HEK293 (cell line): ENCODE results near the gene CRTC3.
A peak's percentile ranks its signal among the peaks of the same experiment; 100 is the strongest.

Experiments used
- CTCF ChIA-PET: fragments of 350-600 bp; formaldehyde crosslinking; extraction: SDS; loops from one replicate; lab custom pipeline; 2021; ENCODE audit warnings: antibody characterized with exemption; lab: Yijun Ruan, JAX
- POLR2A ChIA-PET: fragments of 300-600 bp; formaldehyde crosslinking; extraction: SDS; loops from one replicate; lab custom pipeline; 2020; ENCODE audit warnings: antibody characterized with exemption, inconsistent platforms; lab: Yijun Ruan, JAX
- H3K27ac ChIP-seq: fragments of 200-500 bp; sonication (Bioruptor generic); 2 replicates; pipeline ENCODE4 v1.5.1; 2014; ENCODE audit warnings: low read depth, low read length, control low read depth, inconsistent platforms; ENCODE audit errors: extremely low read depth
- H3K36me3 ChIP-seq, 2 experiments: fragments of 200-500 bp in 1 of 2; sonication (Bioruptor generic) in 1 of 2; 1 replicate in 1 of 2; 2 replicates in 1 of 2; pipeline ENCODE4 v1.5.1; 2014 to 2017; ENCODE audit warnings: inconsistent platforms in 2 of 2, low read length in 2 of 2; ENCODE audit not compliant: control insufficient read depth in 2 of 2, insufficient read depth in 1 of 2
- H3K4me1 ChIP-seq: fragments of 200-500 bp; sonication (Bioruptor generic); 2 replicates; pipeline ENCODE4 v1.5.1; 2014; ENCODE audit warnings: mild to moderate bottlenecking, low read length, inconsistent platforms; ENCODE audit not compliant: control insufficient read depth, insufficient read depth
- H3K4me3 ChIP-seq: 2 replicates; pipeline ENCODE4 v1.5.1; 2011; ENCODE audit warnings: low read depth, mild to moderate bottlenecking, control low read depth, low read length, moderate library complexity
- H3K9me3 ChIP-seq: fragments of 200-500 bp; sonication (Bioruptor generic); 2 replicates; pipeline ENCODE4 v1.5.1; 2014; ENCODE audit warnings: low read depth, low read length, inconsistent platforms; ENCODE audit not compliant: control insufficient read depth, insufficient read depth
- EGR2 ChIP-seq: fragments of 450-650 bp; formaldehyde crosslinking; IDR thresholded peaks from 2 replicates; pipeline ENCODE4 v1.5.1; 2016; ENCODE audit warnings: low read depth, missing biosample characterization, missing genetic modification characterization
- GLIS1 ChIP-seq: fragments of 450-650 bp; formaldehyde crosslinking; IDR thresholded peaks from 2 replicates; pipeline ENCODE4 v1.5.1; 2016; ENCODE audit warnings: missing biosample characterization, missing genetic modification characterization
- KLF16 ChIP-seq: fragments of 450-650 bp; formaldehyde crosslinking; IDR thresholded peaks from 2 replicates; pipeline ENCODE4 v1.5.1; 2017; ENCODE audit warnings: missing biosample characterization, missing genetic modification characterization
- MEIS1 ChIP-seq: sonication (generic); formaldehyde crosslinking; IDR thresholded peaks from 2 replicates; pipeline ENCODE4 v1.8.1; 2022; ENCODE audit warnings: missing genetic modification reagents, mild to moderate bottlenecking, borderline replicate concordance
- OSR2 ChIP-seq: fragments of 450-650 bp; formaldehyde crosslinking; IDR thresholded peaks from 2 replicates; pipeline ENCODE4 v1.5.1; 2016; ENCODE audit warnings: missing biosample characterization, missing genetic modification characterization
- SETDB1 ChIP-seq: IDR thresholded peaks from one replicate; pipeline ENCODE4 v1.6.1; 2017; ENCODE audit warnings: mild to moderate bottlenecking, low read length, moderate library complexity, mixed read lengths; ENCODE audit not compliant: insufficient read length
- SP7 ChIP-seq: fragments of 450-650 bp; formaldehyde crosslinking; IDR thresholded peaks from 2 replicates; pipeline ENCODE4 v1.5.1; 2016; ENCODE audit warnings: missing biosample characterization, missing genetic modification characterization
- TCF7L2 ChIP-seq: IDR thresholded peaks from 2 replicates; pipeline ENCODE4 v1.6.1; 2011; ENCODE audit warnings: low read depth, mild to moderate bottlenecking, inconsistent platforms, low read length, moderate library complexity, borderline replicate concordance
- TRIM28 ChIP-seq: IDR thresholded peaks from 2 replicates; pipeline ENCODE4 v1.6.1; 2011; ENCODE audit warnings: low read length, control low read depth, borderline replicate concordance
- WT1 ChIP-seq: fragments of 450-650 bp; formaldehyde crosslinking; IDR thresholded peaks from 2 replicates; pipeline ENCODE4 v1.5.1; 2016; ENCODE audit warnings: missing biosample characterization, missing genetic modification characterization
- ZBTB1 ChIP-seq: fragments of 450-650 bp; formaldehyde crosslinking; IDR thresholded peaks from 2 replicates; pipeline ENCODE4 v1.5.1; 2016; ENCODE audit warnings: missing biosample characterization, missing genetic modification characterization
- ZFHX2 ChIP-seq: fragments of 450-650 bp; formaldehyde crosslinking; conservative IDR thresholded peaks from 2 replicates; pipeline ENCODE4 v1.5.1; 2016; ENCODE audit warnings: missing biosample characterization, missing genetic modification characterization
- ZNF157 ChIP-seq: fragments of 450-650 bp; formaldehyde crosslinking; IDR thresholded peaks from 2 replicates; pipeline ENCODE4 v1.5.1; 2016; ENCODE audit warnings: missing biosample characterization, missing genetic modification characterization
- ZNF2 ChIP-seq: fragments of 450-650 bp; formaldehyde crosslinking; IDR thresholded peaks from 2 replicates; pipeline ENCODE4 v1.5.1; 2016; ENCODE audit warnings: missing biosample characterization, missing genetic modification characterization
- ZNF23 ChIP-seq: fragments of 450-650 bp; formaldehyde crosslinking; IDR thresholded peaks from 2 replicates; pipeline ENCODE4 v1.5.1; 2016; ENCODE audit warnings: missing biosample characterization, missing genetic modification characterization, borderline replicate concordance
- ZNF239 ChIP-seq: fragments of 450-650 bp; formaldehyde crosslinking; IDR thresholded peaks from 2 replicates; pipeline ENCODE4 v1.5.1; 2016; ENCODE audit warnings: missing biosample characterization, missing genetic modification characterization
- ZNF350 ChIP-seq: fragments of 450-650 bp; formaldehyde crosslinking; IDR thresholded peaks from 2 replicates; pipeline ENCODE4 v1.5.0; 2017; ENCODE audit warnings: missing biosample characterization, mild to moderate bottlenecking, missing genetic modification characterization
- ZNF416 ChIP-seq: fragments of 450-650 bp; formaldehyde crosslinking; IDR thresholded peaks from 2 replicates; pipeline ENCODE4 v1.5.1; 2016; ENCODE audit warnings: missing biosample characterization, missing genetic modification characterization
- ZNF426 ChIP-seq: fragments of 450-650 bp; formaldehyde crosslinking; IDR thresholded peaks from 2 replicates; pipeline ENCODE4 v1.5.1; 2017; ENCODE audit warnings: missing biosample characterization, missing genetic modification characterization, mild to moderate bottlenecking, inconsistent platforms, moderate library complexity
- ZNF544 ChIP-seq: fragments of 450-650 bp; formaldehyde crosslinking; IDR thresholded peaks from 2 replicates; pipeline ENCODE4 v1.5.0; 2017; ENCODE audit warnings: missing biosample characterization, missing genetic modification characterization
- ZNF600 ChIP-seq: fragments of 450-650 bp; formaldehyde crosslinking; IDR thresholded peaks from 2 replicates; pipeline ENCODE4 v1.5.1; 2016; ENCODE audit warnings: missing biosample characterization, missing genetic modification characterization
- ZNF660 ChIP-seq: fragments of 450-650 bp; IDR thresholded peaks from 2 replicates; pipeline ENCODE4 v1.5.1; 2018; ENCODE audit warnings: missing biosample characterization, mild to moderate bottlenecking, missing genetic modification characterization
- ZNF785 ChIP-seq: fragments of 450-650 bp; formaldehyde crosslinking; IDR thresholded peaks from 2 replicates; pipeline ENCODE4 v1.5.1; 2016; ENCODE audit warnings: missing biosample characterization, missing genetic modification characterization
- ZNF843 ChIP-seq: fragments of 450-650 bp; formaldehyde crosslinking; IDR thresholded peaks from 2 replicates; pipeline ENCODE4 v1.5.1; 2016; ENCODE audit warnings: missing biosample characterization, missing genetic modification characterization
- ZSCAN16 ChIP-seq: fragments of 450-650 bp; formaldehyde crosslinking; IDR thresholded peaks from 2 replicates; pipeline ENCODE4 v1.5.1; 2016; ENCODE audit warnings: missing biosample characterization, missing genetic modification characterization
- TF ChIP-seq, protein P1 (sequence below): fragments of 450-650 bp; formaldehyde crosslinking; IDR thresholded peaks from 2 replicates; pipeline ENCODE4 v1.5.1; 2017; ENCODE audit warnings: missing biosample characterization, missing genetic modification characterization
- TF ChIP-seq, protein P2 (sequence below): fragments of 450-650 bp; formaldehyde crosslinking; optimal IDR thresholded peaks from 2 replicates; pipeline ENCODE3; 2016; ENCODE audit warnings: missing biosample characterization, mild to moderate bottlenecking, missing genetic modification characterization
- TF ChIP-seq, protein P3 (sequence below): fragments of 450-650 bp; formaldehyde crosslinking; IDR thresholded peaks from 2 replicates; pipeline ENCODE4 v1.5.1; 2016; ENCODE audit warnings: missing biosample characterization, missing genetic modification characterization, borderline replicate concordance
- TF ChIP-seq, protein P4 (sequence below): fragments of 450-650 bp; formaldehyde crosslinking; IDR thresholded peaks from 2 replicates; pipeline ENCODE4 v1.5.1; 2016; ENCODE audit warnings: missing biosample characterization, missing genetic modification characterization

The CRTC3 gene

DNA sequence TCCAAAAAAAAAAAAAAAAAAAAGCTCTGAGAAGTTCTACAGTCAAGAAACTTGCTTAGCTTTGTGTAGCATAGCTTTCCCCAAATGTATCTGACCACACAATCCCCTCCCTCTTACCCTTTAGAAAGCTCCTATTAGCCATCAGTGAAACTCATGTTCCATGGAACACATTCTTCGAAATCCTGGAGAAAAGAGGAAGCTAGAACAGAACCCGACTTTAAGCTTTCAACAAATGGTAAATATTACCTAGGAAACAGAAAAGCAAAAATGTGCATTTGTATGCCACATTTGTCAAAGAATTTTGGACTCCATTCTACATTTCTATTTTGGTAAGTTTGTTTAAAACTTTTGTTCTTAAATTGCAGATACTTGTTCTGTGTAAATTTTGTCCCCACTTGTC lies 17.4 kb upstream of the CRTC3 start (continued):
- TF ChIP-seq MEIS1 = no peak

DNA sequence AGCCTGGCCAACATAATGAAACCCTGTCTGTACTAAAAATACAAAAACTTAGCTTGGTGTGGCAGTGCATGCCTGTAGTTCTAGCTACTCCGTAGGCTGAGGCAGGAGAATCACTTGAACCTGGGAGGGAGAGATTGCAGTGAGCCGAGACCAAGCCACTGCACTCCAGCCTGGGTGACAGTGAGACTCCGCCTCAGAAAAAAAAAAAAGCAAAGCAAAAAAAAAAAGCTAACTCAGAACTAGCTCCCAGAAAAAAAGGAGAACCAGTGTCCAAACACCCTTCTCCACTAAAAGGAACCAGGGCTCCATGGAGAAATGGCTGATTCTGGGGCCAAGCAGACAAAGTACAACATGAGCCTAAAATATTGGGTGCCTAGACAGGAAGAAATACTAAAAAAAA lies 16.7 kb upstream of the CRTC3 start:
- Histone ChIP-seq H3K36me3 (no peaks in the 10 kb centered on the region; a peak in 1 of 3 replicates), H3K27ac (no peak overlapping the region), H3K4me3 (no peak overlapping the region), H3K4me1 (no peaks in the 10 kb centered on the region; the same call in 1 of the 2 replicates), H3K9me3 (no peaks in the 10 kb centered on the region)
- ChIA-PET CTCF (interaction anchor here (0.6 to 1.5 kb wide), 6 partner anchors 26 to 557 kb away, joined by 3 to 4 read pairs (median 3); no protein-coding TSS in a partner anchor), POLR2A (no interaction called here)
- TF ChIP-seq, protein P1, sequence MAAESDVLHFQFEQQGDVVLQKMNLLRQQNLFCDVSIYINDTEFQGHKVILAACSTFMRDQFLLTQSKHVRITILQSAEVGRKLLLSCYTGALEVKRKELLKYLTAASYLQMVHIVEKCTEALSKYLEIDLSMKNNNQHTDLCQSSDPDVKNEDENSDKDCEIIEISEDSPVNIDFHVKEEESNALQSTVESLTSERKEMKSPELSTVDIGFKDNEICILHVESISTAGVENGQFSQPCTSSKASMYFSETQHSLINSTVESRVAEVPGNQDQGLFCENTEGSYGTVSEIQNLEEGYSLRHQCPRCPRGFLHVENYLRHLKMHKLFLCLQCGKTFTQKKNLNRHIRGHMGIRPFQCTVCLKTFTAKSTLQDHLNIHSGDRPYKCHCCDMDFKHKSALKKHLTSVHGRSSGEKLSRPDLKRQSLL = no peak
- no peak for TF ChIP-seq ZNF600 (tag by site-specific recombination)
- no peak for TF ChIP-seq ZNF785
- no peak for TF ChIP-seq ZNF239
- TF ChIP-seq, protein P2, sequence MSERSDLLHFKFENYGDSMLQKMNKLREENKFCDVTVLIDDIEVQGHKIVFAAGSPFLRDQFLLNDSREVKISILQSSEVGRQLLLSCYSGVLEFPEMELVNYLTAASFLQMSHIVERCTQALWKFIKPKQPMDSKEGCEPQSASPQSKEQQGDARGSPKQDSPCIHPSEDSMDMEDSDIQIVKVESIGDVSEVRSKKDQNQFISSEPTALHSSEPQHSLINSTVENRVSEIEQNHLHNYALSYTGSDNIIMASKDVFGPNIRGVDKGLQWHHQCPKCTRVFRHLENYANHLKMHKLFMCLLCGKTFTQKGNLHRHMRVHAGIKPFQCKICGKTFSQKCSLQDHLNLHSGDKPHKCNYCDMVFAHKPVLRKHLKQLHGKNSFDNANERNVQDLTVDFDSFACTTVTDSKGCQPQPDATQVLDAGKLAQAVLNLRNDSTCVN (tag by site-specific recombination) = no peak
- no peak for TF ChIP-seq ZNF660 (tag by site-specific recombination)
- no peak for TF ChIP-seq WT1 (tag by site-specific recombination)
- no peak for TF ChIP-seq ZNF2 (tag by site-specific recombination)
- TF ChIP-seq ZNF426 (tag by site-specific recombination) = no peak
- no peak for TF ChIP-seq ZNF157 (tag by site-specific recombination)
- TF ChIP-seq ZSCAN16 (tag by site-specific recombination) = no peak
- no peak for TF ChIP-seq ZNF23 (tag by site-specific recombination)
- TF ChIP-seq ZBTB1 = no peak
- TF ChIP-seq ZNF350 (tag by site-specific recombination) = no peak
- TF ChIP-seq KLF16 (tag by site-specific recombination) = no peak
- TF ChIP-seq, protein P3, sequence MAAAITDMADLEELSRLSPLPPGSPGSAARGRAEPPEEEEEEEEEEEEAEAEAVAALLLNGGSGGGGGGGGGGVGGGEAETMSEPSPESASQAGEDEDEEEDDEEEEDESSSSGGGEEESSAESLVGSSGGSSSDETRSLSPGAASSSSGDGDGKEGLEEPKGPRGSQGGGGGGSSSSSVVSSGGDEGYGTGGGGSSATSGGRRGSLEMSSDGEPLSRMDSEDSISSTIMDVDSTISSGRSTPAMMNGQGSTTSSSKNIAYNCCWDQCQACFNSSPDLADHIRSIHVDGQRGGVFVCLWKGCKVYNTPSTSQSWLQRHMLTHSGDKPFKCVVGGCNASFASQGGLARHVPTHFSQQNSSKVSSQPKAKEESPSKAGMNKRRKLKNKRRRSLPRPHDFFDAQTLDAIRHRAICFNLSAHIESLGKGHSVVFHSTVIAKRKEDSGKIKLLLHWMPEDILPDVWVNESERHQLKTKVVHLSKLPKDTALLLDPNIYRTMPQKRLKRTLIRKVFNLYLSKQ (tag by site-specific recombination) = no peak

DNA sequence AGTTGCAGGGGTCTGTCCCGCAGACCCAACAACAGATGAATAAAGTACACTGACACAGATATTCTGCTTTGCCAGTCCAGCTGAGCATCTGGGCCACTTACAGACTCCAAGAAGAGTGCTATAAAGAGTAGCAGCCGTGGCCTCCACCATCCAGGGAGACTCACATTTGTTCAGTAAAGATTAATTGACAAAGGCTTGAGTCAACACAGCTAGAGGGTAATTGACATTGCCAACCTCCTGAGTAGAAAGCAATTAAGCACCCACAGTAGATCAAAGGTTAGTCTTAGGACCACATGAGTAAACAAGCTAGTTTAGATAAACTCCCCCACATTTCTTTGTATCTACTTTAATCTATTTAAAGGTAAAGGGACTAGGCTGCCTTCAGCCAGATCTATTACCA lies 16.3 kb upstream of the CRTC3 start:
- peak; percentile 61; the same call in 1 of the 2 replicates for TF ChIP-seq GLIS1 (tag by site-specific recombination)
- TF ChIP-seq ZFHX2 (tag by site-specific recombination) = peak; percentile 52
- TF ChIP-seq, protein P4, sequence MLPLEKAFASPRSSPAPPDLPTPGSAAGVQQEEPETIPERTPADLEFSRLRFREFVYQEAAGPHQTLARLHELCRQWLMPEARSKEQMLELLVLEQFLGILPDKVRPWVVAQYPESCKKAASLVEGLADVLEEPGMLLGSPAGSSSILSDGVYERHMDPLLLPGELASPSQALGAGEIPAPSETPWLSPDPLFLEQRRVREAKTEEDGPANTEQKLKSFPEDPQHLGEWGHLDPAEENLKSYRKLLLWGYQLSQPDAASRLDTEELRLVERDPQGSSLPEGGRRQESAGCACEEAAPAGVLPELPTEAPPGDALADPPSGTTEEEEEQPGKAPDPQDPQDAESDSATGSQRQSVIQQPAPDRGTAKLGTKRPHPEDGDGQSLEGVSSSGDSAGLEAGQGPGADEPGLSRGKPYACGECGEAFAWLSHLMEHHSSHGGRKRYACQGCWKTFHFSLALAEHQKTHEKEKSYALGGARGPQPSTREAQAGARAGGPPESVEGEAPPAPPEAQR (tag by site-specific recombination) = no peak
- TF ChIP-seq SETDB1 = peak; percentile 69
- no peak for TF ChIP-seq ZNF416 (tag by site-specific recombination)
- peak; percentile 70; the same call in 1 of the 2 replicates for TF ChIP-seq EGR2 (tag by site-specific recombination)
- no peak for TF ChIP-seq ZNF426 (tag by site-specific recombination)
- no peak for TF ChIP-seq SP7 (tag by site-specific recombination)
- TF ChIP-seq ZNF843 = peak; percentile 64
- no peak for TF ChIP-seq ZNF544
- TF ChIP-seq MEIS1 = no peak
- peak; percentile 83; the same call in 1 of the 2 replicates for TF ChIP-seq TRIM28
- peak; percentile 77 for TF ChIP-seq WT1 (tag by site-specific recombination)
- peak; percentile 33; the same call in 1 of the 2 replicates for TF ChIP-seq TCF7L2
- peak; percentile 61 for TF ChIP-seq OSR2 (tag by site-specific recombination)
- no peak overlapping the region for H3K27ac ChIP-seq
- no peak overlapping the region for H3K4me3 ChIP-seq
- CTCF ChIA-PET = interaction anchor here (0.6 to 1.5 kb wide), 4 partner anchors 26 to 557 kb away, joined by 3 to 4 read pairs (median 4); no protein-coding TSS in a partner anchor
- H3K9me3 ChIP-seq = no peaks in the 10 kb centered on the region
- POLR2A ChIA-PET = no interaction called here
- no peaks in the 10 kb centered on the region; the same call in 1 of the 2 replicates for H3K4me1 ChIP-seq
- no peaks in the 10 kb centered on the region; a peak in 1 of 3 replicates for H3K36me3 ChIP-seq
